NCI-H2029 (cell line): ENCODE data around the gene AGBL4.
"Not testable (repeated sequence)": the region's sequence is repeated elsewhere in the genome, so short reads cannot be mapped to it uniquely, and the experiment has no call there.

Source experiments
- DNase-seq: peaks from one replicate; lab custom pipeline; 2025; lab: John Stamatoyannopoulos, UW

Gene AGBL4

DNA sequence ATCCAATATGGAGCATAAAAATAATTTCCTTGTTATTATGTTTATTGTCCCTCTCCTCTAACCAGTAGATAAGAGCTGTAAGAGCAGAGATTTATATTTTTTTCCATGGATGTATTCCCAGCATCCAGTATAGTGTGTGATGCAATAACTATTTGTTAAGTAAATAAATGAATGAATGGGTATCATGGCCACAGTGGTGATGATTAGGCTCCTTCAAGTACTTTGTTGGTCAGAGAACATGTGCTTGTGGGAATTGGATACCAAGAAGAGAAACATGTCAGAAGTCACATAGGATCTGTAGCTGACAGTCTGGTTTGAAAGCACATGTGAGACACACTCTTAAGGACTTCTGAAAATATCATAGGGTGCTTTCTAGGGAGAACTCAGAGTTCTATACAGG, 588.5 kb downstream of the AGBL4 start:
- DNase-seq = peak; percentile 91

DNA sequence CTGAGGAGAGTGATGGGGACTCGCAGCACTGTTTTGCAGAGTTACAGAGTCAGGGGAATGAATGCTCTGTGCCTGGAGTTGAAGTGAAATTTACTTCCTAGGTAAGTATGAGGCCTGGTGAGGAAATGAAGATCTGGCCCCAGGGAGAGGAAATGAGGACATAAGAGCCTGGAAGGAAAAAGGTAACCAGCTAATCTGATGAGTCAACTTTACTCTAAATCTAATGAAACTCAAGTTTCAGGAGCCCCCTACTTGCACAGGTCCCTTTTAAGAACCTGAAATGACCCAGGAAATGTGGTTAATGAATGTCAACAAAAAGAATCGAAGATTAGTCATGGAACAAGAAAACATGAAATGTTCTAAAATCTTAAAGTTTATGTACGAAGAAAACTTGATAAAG, 599.0 kb downstream of the AGBL4 start:
- DNase-seq = no peak

DNA sequence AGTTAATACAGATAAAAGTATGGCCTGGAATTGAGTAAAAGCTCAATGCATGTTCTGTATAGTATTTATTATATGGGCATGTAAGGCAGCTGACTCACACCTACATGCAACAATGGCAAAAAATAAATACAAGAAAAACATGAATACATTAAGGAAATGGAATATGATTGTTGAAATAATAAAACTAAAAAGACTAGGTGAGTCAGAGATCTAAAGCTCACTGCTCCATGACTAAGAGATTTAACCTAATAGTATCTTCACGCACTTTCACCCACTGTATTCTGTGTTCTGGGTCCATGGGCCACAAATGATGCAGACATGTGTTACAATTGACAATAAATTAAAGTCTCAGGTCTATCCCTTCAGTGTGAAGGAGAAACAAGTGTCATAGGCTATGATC, 607.0 kb downstream of the AGBL4 start:
- DNase-seq = no peak

DNA sequence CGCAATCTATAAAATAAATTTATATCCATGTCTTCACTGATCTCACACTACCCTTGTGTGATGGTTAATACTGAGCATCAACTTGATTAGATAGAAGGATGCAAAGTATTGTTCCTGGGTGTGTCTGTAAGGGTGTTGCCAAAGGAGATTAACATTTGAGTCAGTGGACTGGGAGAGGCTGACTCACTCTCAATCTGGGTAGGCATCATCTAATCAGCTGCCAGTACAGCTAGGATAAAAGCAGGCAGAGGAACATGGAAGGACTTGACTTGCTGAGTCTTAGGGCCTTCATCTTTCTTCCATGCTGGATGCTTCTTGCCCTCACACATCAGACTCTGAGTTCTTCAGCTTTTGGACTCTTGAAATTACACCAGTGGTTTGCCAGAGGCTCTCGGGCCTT, 615.4 kb downstream of the AGBL4 start:
- no peak for DNase-seq

DNA sequence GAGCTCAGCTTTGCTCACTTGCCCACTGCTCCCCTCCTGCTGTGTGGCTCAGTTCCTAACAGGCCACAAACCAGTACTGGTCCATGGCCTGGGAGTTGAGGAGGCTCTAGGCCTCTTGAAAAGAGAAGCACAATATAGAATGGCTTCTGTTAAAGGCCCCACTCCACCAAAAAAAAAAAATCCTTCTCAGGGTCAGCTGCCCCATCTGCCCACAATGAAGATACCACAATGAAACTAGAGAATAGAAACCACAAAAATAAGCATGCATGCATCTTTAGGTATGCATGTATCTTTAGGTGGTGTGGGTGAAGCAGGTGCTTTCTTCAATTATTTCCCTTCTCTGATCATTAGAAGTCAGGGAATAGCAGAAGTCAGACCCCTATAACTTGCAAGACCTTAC, 626.7 kb downstream of the AGBL4 start:
- no peak for DNase-seq

DNA sequence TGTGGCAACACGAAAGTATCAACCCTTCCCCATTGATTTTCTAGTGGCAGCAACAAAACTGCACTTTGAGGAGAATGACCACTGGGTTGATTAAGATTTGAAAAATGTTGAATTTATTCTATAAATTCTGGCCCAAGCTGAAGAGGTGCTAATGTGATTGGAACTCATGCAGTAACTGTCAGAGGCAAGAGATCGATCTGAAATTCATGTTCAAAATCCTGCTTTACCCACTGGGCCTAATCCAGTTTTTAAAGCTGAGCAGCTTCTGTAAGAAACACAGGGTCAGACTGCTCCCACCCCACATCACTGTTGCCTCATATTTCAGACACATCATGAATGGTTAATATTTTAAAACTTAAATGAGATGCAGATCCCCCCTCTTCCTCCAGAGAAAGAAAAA, 629.6 kb downstream of the AGBL4 start:
- DNase-seq = no peak

DNA sequence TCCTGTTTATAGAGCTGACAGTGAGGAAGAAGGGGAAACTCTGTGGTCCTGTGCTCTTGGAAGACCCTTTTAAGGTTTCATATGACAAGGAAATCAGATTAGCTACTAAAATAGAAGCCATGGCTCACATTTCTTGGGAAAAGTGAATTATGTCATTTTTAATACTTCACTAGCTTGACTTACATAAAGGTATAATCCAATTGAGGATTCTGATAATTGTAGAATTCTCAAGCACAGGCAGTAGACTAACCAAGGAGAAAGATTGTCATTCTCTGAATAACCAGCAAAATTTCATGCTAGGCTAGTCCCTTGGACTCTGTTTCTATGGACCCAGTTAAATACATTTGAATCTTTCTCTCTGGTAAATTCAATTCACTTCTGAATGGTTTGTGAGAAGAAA, 634.1 kb downstream of the AGBL4 start:
- DNase-seq = no peak

DNA sequence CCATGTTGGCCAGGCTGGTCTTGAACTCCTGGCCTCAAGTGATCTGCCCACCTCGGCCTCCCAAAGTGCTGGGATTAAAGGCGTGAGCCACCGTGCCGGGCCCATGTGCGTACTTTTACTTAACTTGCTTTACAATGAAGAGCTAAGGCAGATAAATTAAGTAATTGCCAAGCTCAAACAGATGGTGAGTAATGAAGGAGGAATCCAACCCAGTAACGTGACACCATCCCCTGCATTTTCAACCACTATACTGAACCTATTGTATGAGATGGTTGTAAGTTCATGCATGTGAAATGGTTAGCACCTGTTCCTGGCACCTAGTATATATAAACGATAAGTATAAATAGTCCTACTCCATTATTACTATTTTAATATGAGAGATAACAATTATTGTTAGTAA, 659.1 kb downstream of the AGBL4 start:
- peak; percentile 25 for DNase-seq

DNA sequence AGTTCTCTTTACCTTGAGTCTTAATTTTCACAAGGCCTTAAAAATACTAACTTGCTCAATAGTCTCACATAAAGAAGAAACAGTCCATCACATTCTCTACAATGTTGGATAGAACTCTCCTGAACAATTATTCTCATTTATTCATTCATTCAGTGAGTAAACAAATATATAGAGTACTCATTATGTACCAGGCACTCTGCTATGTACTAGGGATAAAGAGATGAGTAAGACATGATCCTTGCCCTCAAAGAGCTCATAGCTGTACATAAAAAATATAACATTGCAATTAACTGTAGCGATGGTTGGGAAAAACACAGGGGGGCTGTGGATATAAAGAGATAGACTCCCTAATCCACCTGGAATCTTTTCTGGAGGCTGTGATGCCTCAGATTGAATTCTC, 660.1 kb downstream of the AGBL4 start:
- DNase-seq = no peak

DNA sequence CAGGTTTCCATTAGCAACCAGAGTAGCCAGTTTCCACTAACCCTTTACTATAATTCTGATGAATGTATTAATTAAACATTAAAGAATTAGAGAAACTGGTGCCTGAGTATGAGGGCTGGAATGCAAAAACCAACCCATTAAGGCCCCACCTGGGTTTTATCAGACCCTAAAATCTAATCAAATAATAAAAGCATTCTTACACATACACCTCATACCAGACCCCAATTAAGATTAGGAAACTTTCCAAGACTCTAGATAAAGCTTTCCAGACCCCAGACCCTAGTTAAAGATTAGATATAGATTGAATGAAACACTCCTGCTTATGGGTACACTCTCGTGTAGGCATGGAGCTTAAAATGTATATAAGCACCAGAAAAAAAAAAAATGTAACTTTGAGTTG, 665.7 kb downstream of the AGBL4 start:
- no peak for DNase-seq

DNA sequence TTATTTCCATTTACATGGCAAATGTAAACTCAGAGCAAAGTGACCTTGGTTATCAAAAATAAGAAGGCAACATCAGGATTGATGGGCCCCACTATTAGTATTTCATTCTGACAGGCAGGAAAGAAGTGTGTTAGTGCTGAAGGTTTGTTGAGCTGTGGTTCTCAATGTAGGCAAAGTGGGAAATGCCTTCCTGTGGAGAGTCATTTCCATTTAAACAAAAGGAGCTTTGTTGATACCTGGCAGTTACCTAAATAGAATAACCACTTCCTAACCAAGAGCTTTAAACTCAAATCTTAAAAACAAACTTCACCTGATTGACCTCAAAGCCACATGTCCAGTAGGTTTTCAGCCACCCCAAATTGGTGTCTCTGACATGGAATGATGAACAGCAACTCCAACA, 667.2 kb downstream of the AGBL4 start:
- DNase-seq = no peak

DNA sequence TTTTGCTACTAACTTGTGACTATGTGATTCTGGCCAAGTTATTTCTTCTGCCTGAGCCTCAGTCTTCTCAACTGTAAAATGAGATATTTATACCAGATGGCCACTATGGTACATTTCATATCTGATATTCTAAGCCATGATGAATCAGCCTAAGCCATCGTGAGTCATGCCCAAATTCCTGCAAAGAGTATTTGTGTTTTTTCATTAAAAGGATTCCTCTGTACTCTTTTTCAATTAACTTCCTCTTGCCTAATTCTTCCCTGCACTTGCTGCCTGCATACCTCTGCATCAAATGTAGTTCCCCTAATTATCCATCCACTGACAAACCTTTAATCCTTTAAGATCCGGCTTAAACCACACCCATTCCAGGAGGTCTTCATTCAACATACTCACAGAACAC, 672.0 kb downstream of the AGBL4 start:
- DNase-seq = no peak

DNA sequence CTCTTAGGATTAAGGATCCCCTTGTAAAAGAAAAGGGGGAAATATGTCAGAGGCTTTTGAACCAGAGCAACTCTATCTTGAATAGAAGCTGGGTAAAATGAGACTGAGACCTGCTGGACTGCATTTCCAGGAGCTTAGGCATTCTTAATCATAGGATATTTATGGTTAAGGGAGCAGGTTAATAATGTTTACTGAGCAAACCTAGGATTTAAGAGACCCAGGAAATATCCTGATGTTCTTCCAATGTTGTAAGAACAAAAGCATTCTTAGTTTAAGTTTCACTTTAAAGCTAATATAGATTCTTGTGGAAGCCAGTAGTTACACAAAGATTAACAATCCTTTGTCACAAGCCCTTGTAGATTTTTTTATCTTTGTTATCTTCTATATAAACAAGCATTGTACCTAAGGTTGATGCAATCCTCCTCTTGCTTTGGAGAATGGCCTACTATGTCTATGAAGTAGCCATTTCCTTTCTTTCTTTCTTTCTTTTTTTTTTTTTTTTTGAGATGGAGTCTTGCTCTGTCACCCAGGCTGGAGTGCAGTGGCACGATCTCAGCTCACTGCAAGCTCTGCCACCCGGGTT, 676.9 kb downstream of the AGBL4 start:
- peak; percentile 4 for DNase-seq

DNA sequence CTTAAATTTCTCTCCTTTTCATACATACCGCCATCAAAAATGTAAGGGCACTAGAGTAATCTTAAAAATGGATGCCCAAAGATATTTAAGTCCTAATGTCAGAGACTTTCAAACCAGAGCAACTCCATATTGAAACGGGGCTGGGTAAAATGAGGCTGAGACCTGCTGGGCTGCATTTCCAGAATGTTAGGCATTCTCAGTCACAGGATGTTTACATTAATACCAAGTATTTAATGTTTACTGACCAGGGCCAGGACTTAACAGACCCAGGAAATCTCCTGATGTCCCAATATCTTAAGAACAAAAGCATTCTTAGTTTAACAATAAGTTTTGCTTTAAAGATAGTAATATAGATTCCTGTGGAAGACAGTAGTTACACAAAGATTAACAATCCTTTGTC, 683.2 kb downstream of the AGBL4 start:
- no peak for DNase-seq

DNA sequence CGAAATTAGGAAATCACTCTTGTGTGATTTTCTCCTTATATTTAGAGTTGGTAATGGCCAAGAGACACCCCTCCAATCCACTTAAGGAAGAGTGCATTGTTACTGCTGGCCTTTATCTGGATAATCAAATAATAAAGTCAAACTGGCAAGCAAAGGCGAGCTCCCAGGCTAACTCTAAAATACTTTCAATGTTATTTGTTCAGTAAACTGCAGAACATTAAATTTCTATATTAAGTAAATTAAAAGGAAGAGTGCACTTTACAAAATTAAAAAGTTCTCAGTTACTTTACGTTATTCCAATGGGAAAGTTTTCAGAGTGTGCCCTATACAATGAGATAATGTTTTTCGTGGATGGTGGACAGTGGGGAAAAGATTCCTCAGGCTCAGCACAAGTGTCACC, 684.7 kb downstream of the AGBL4 start:
- no peak for DNase-seq

DNA sequence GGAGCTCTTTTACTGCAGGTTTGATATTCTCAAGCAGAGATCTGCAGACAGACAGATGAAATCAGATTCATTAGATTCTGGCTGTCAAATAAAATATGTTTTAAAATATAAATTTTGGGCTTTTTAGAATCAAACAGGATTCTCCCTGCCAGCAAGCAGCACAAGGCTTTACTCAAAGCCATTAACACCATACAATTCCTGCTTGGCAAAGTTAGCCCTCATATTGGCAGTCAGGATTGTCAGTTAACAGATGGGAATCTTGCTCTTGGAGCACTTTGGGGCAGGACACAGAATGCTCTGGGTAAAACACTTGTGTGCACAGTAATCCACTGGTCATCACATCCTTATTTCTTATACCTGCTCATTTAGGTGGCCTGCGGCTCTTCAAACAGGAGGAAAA, 686.5 kb downstream of the AGBL4 start:
- no peak for DNase-seq

DNA sequence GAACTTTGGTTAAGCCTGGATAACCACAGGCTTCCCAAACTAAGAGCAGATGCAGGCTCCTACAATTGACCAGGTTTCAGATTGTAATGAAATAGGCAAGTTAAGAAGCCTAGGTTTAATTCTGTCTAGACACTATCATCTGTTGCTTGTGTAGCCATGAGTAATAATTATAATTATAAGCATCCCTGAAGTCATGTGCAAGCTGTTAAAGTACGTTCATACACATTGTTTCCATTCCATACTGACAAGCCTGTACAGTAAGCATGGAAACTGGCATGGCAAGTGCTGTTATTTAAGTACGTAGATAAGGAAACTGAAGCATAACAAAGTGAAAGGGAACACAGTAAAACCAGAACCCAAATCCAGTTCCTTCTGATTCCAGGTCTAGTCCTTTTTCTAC, 689.8 kb downstream of the AGBL4 start:
- no peak for DNase-seq

DNA sequence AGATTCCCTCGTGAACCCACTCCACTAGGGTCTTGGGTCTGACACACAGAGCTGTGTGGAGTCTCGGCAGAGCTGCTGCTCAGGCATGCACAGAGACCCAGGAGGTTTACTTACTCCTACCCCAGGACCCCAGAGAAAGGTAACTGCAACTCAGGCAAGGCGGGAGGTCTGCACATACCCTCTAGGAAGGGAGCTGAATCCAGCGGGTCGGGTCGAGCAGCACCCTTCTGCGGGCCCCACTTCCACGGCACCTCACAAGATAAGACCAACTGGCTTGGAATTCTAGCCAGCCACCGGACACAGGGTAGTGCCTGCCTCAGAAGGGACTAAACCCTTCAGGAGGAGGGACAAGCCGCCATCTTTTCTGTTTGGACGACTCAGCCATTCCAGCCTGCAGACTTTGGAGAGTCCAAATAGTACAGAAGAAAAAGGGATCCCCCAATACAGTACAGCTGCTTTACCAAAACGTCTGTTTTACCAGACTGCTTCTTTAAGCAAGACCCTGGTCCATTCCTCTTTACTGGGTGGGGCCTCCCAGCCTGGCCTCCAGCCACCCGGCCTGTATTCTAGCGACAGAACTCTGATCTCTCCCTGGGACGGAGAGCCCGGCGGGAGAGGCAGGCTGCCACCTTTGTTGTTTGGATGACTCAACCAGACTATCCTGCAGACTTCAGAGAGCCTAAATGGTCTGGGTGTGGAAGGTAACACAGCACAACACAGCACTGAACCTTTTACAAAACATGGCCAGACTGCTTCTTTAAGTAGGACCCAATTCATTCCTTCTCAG, 692.5 kb downstream of the AGBL4 start:
- no peak for DNase-seq

DNA sequence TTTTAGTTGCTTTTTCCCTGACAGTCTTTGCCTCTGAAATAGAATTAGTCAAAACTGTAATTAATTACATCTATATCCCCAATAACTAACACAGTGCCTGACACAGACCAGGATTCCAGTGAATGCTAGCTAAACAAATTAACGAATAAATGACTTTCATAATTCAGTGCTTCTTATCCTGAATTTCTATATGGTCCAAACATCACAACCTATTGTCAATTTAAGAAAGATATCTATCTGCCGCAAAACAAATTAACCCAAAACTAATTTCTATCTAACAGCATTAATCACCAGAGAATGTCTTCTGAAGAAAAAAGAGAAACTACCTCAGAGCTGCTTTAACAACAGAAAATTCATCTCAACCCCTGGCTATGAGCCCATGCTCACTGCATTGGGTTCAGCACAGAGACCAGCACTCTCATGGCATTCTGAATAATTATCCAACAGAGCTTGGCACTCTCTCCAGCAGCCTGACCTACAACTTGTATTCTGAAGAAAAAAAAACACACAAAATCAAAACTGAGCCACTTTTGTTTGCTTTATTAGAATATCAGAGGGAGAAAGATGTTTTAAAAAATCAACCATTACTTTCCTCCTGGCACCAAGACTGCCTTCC, 699.7 kb downstream of the AGBL4 start:
- no peak for DNase-seq

DNA sequence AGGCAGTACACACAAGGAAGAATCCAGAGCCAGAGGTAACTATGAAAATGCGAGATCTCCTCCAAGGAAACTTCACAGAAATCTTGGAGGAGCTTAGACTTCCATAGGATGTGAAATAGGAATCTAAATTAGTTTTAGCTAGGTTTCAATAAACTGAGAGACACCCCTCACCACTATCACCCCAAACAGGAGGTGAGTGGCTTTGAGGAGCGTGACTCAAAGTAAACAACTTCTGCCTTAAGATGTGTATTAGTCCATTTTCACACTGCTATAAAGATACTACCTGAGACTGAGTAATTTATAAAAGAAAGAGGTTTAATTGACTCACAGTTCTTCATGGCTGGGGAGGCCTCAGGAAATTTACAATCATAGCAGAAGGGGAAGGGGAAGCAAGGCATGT, 703.3 kb downstream of the AGBL4 start:
- not testable (repeated sequence) for DNase-seq

DNA sequence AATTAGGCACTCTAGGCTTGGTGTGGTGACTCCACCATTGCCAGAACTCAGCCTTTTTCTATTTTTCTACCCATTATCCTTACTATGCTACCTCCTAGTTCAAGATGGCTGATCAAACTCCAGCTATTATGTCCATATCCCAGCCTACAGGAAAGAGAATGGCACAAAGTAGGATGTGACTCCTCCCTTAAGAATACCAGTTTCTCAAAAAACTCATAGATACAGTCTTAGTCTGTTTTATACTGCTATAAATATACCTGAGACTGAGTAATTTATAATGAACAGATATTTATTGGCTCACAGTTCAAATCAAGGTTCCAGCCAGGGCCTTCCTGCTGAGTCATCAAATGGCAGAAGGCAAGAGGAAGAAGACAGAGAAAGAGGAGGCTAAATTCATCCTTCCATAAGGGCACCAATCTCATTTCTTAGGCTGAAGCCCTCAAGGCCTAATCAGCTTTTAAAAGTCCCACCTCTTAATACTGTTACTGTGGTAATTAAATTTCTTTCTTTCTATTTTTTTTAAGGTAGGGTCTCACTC, 704.3 kb downstream of the AGBL4 start:
- DNase-seq = no peak

DNA sequence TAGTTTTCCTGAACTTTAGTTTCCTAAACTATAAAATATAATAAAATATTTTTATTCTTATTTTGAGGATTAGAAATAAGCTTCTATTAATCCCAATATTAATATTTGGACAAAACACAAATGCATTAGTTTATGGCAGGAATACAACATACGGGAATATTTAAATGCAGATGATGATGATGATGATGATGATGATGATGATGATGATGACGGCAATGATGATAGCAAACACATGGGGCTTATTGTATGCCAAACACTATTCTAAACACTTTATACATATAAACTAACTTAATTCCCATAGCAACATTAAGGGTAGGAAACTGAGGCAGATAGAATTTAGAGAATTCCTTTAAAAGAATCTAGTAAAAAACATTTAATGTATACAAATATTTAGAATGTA, 705.5 kb downstream of the AGBL4 start:
- DNase-seq = no peak

DNA sequence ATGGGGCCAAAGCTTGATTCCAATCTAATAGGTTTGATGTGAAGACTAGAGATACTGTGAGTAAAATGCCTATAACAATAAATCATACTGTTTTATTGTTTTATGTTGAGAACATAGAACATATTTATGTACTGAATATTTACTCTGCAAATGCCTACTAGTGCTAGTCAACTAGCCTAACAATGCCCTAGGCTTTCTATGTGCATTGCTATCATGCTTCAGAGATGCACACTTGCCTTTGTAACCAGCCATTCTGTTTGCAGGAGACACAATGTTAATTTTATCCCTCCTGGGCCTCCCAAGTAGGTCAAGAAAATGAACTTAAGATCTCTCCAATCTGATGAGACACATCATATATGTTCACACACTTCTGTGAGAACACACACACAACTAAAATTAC, 716.3 kb downstream of the AGBL4 start:
- DNase-seq = no peak
